Stimulated activated naive CD4-positive, alpha-beta T cell (primary cell): ENCODE results near the gene ATXN7L1.
A peak's percentile ranks its signal among the peaks of the same experiment; 100 is the strongest.
"Not testable (repeated sequence)": the region's sequence is repeated elsewhere in the genome, so short reads cannot be mapped to it uniquely, and the experiment has no call there.

Experiments used
- DNase-seq, 6 experiments: peaks; one replicate each; lab custom pipeline; 2025; lab: John Stamatoyannopoulos, UW

The ATXN7L1 gene

DNA sequence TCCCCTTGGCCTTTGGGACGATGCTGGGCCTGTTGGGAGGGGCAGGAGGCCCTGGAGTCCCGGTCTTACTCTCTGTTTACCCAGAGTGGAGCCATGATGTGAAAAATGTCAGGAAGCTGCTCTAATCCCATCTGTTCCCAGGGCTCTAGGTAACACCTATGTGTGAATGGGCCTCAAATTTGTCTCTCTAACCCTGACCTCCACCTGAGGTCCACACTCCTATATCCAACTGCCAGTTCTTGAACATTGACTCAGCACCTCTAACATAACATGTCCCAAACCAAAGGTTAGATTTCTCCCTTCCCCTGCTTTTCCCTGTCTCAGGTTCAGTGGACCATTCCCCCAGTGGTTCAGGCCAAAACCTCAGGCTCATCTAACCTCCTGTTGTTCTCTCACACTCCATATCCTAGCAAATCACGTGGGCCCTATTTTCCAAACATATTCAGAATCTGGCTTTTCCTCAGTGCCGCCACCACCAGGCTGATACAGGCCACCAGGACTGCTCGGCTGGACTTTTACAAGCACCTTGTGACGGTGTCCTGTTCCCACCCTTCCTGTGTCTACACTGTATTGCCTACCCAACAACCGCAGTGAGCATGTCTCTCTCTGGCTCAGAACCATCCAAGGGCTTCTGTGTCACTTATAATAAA, 130.6 kb downstream of the ATXN7L1 start:
- no peak for DNase-seq

DNA sequence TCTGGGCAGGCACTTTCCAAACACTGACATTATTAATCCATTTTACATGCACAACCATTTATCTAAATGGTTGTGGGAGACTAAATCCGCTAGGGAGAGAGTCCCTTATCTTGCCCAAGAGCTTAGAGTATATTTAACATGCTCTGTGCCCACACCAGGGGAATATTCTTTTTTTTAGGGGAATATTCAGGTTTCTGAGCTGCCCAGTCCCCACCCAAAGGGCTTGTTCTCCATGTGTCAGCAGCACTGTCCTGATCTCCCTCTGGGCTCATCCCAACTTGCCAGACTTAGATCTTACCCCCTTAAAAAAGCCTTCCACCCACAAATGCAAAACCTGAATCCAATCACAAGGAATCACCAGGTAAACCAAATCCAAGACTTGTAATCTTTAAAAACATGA, 132.1 kb downstream of the ATXN7L1 start:
- DNase-seq, result no peak

DNA sequence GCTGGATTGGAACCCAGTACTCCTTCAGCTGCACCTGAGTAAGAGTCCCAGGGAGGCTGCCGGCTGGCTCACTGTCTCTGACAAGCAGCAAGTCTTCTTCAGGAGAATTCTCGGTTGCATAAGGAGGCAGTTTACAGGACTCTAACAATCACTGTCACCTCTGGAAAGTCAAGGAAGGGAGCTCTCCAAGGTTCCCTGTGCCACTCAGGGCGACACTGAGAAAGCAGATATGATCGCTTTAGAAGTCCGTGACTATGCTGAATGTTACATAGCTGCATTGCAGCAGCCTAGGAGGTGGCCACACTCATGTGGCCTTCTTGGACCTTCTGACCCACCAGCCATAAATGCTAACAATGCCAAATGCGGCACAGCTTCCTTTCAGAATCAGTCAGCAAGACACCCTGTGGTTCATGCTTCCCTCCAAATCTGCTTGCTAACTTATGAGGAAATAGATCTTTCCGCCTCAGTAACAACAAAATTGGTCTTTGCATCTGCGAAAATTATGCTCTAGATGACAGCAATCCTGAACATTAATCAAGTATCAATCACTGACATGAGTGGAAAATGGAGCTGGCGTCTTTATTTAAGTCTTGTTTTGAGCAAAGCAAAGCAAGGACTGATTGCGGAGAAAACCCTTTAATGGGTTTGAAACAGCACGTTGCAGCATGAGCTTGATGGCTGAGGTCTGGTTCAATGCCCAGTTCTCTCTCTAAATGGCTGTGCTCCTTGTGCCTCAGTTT, 132.9 kb downstream of the ATXN7L1 start:
- DNase-seq, result no peak

DNA sequence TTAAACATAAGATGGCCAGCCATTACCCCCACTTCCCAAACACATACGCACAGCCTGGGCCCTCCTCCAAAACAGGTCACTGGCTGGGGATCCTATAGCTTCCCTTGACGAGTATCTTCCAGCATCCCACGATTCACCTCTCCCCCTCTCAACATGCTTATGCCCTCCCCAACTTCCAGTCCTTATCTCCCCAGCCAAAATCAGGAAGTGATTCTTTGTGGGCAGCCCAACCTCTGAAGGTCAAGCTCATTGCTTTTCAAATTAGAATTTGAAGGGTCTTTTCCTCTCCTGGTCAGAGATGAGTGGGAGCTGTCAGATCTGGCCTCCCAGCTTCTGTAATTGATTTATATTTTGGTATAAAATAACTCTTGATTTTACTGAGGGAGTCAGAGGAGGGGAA, 133.6 kb downstream of the ATXN7L1 start:
- DNase-seq, result no peak

DNA sequence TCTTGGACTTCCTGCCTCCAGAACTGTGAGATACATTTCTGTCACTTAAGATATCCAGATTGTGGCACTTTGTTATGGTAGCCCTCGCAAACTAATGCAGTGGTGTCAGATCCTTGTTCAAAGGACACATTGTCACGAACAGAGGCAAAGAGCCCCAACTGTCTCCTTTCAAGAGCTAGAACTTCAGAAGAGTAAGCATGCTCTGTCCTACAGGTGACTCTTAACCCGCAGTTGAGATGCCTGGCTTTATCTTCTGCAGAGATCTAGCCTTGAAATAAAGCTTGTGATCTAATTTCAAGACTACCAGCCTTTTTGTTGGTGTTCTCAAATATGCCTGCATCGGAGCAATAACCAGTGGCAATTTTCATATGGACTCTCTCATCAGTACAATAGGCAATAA, 134.4 kb downstream of the ATXN7L1 start:
- peak in 1 of 6 experiments; percentile 14 for DNase-seq

DNA sequence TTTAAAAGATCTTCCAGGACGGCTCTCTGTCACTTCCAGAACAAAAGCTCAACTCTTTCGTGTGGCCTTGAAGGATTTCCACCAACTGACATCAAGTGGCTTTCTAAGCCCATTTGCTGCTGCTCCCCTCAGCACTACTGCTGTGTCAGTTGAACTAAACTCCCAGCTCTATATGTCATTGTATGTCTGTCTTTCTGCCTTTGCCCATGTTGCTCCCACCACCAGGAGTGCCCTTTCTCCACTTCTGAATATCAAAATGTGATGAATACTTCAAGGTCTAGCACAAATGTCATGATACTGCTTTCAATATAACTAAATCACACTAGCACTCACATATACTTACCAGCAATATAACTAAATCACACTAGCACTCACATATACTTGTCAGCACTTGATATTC, 138.3 kb downstream of the ATXN7L1 start:
- DNase-seq, result no peak

DNA sequence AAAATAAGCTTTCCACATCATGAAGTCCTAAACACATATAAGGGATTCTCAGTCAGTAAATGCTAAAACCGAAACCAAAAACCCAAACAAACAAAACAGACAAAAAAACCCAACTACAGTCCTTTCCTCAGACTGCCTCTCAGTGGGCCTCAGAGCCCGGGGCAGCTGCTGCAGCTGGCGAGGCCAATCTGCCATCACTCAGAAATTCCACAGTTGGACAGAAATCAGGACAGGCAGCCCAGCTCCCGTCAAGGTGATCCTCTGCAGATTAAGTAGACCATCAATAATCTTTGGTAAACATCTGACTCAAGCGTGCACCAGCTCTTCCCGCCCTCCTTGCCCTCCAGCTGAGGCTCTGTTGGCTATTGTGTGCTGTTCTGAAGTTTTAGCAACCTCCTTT, 142.2 kb downstream of the ATXN7L1 start:
- DNase-seq, result no peak

DNA sequence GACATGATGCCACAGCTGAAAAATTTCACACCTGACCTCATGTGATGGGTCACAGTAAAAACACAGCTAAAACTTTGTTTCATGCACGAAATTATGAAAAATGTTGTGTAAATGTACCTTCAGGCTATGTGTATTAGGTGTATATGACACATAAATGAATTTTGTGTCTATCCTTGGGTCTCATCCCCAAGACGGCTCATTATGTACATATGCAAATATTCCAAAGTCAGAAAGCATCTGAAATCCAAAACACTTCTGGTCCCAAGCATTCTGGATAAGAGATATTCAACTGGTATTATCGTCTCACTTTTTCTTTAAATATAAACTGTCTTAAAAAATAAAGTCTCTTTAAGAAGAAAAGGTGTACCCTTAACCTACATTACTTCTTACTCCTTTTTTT, 145.4 kb downstream of the ATXN7L1 start:
- DNase-seq, result no peak

DNA sequence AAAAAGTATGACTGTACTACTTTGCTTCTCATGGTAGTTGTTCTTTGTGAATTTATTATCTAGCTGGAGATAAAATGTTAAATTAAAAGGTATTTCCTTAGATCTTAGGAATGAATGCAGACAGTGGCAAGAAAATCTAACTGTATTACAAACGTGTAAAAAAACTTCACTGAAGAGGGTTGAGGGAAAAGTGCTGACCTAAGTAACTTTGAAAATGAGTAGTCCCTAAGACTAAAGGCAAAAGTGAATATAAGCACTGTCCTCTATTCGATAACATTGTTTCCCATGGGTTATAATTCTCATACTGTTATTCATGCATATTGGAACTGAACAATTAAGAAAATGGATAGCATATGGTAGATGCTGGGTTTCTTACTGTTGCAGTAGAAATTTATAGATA, 148.4 kb downstream of the ATXN7L1 start:
- no peak for DNase-seq

DNA sequence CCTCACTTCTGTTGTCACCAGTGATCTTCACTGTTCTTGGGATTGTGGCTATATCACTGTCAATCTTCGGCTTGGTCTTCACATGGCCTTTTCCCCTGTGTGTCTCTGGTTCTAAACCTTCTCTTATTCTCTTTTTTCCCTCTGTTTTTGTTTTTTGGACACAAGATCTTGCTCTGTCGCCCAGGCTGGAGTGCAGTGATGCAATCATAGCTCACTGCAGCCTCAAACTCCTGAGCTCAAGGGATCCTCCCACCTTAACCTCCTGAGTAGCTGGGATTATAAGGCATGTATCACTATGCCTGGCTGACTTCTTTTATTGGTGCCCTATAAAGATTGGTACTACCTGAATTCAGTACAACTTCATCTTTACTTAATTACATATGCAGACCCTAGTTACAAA, 151.7 kb downstream of the ATXN7L1 start:
- no peak for DNase-seq

DNA sequence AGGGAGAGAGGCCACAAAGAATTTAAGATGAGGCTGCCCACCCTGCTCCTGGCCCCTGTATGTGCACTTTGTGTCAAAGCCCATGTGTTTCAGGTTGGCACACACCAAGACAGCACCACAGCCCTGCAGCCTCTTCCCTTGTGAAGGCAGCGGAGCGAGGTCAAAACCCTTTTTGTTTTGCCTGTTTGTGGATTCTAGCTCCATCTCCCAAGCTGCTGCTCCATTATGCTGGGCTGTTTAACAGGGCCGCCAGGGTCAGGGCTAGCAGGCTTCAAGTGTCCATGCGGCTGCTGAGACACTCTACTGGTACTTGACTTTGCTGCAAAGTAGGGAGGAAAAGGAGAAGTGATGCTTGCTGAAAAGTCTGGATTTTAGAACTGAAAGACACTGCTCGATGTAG, 152.8 kb downstream of the ATXN7L1 start:
- no peak for DNase-seq

DNA sequence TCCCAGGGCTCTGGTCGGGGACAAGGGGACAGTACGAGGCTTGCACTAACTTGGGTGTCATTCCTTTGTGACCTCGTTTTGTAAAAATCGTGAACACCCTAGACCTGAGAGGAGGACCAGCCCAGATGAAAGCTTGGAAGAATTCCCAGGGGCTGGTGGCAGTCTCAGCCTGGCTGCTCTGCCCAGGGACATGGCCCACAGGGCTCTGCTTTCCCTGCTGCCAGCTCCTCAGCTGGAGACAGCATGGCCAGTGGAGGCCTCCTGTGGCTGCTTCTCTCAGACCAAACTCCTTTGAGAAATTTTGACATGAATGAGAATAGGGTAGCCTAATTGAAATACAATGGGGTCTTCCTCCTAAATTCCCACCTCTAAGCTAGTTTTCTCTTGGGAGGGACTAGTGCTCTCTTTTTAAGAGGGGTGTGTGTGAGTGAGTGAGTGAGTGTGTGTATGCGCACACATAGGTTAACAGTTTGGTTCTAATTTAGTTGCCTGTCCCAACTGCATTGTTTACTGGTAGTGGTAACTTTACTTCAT, 154.8 kb downstream of the ATXN7L1 start:
- DNase-seq, result no peak

DNA sequence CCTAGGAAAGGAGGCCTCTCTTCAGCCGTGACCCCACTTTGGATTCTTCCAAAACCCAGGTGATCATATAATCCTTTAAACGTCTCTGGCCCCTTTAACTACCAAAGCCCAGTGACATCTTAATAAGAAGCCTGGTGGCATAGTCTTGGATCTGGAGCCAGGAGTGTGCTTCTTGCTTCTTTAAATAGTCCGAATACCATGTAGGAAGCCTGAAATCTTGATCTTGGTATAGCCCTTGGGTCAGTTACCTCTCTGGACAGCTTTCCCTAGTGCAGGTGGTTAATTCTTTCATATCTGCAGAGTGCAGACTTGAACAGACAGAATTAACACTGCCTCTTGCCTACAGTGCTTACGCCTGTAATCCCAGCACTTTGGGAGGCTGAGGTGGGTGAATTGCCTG, 156.5 kb downstream of the ATXN7L1 start:
- no peak for DNase-seq

DNA sequence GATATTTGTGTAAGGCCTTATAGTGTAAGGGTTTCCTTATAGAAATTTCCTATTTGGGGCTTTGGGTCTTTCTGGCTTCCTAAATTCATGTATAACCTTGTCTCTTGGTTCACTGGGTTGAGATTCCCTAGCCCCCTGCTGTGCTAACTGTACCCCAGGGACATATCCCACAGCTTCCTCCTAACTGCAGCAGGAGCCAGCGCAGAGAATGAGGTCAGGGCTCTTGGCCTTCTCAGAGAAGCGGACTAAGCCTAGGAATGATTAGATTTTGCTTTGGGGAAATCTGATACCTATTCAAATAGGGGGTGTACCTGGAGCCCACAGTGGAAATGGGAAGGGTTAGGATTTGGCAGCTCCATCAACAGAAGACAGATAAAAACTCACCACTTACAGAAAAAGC, 157.0 kb downstream of the ATXN7L1 start:
- DNase-seq, result no peak

DNA sequence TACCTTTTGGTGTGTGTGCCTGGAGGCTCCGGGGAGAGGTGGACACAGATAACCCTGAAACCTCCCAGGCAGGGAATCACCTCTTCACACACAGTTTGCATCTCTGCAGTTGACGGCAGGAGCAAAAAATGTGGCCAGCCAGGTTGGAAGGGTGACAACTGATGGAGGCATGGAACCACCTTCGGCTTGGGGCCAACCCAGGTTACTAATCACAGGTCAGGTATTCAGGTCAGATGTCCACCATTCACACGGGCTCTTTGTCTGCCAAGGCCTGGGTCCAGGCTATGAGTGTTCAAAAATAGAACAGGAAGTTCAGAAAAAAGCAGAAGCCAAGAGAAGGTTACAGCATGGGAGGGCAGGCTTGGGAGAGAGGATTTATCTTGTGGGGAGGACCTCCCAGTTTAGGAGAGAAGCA, 157.9 kb downstream of the ATXN7L1 start:
- no peak for DNase-seq

DNA sequence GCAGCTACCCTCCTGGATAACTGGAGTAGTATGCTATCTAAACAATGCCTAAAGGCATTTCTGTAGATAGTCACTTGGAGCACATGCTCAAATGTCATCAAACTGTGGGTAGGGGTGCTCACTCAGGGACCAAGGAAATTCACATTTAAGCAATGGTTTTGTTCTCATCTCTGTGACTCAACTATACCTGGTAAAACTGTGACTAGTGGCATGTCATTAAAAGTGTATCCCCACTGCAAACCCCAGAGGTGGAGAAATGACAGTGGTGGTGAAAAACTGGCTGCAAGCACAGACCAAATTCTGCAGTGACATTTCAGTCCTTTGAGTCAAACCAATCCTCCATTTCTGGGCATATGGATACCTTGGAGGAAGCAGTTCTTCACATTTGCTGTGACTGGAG, 160.9 kb downstream of the ATXN7L1 start:
- DNase-seq, result no peak

DNA sequence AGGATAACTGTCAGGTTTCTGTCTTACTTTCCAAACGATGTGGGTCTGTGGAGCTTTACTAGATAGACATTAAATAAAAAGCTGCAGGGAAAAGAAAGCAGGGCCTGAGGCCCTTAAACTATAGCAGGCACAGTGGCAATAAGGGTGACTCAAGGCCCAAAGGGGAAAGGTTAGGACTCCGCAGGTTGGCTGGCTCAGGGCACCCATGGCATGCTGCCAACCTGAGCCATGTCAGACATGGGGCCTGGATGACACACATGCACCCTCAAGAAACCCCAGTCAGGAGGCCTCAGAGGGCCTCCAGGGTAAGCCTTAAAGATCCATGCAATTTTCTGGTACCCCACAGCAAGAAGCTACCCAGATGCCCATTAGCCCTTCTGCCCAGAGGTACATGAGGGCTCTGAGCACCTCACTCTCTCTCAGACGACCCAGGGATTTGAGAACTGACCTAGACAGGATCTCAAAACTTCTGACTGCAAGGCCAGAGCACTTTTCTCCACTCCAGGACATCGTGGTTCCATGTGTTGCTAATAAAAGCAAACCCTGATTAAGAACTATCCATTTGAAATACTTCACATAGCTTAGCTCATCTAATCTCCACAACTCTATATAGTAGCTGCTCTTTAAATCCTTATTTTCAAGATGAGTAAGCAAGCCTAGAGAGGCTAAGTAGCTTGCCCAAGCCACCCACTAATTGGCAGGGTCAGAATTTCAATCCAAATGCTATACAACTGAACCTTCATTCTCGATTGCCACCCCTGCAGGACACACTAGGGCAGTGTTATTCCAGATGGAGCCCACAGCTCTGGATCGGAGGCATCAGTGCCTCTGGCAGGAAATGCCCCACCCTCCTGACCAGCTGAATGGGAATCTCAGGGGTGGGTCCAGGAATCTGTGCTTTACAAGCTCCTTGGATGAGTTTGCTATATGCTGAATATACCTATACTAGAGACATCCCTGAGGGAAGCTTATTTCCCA, 162.6 kb downstream of the ATXN7L1 start:
- DNase-seq, result no peak

DNA sequence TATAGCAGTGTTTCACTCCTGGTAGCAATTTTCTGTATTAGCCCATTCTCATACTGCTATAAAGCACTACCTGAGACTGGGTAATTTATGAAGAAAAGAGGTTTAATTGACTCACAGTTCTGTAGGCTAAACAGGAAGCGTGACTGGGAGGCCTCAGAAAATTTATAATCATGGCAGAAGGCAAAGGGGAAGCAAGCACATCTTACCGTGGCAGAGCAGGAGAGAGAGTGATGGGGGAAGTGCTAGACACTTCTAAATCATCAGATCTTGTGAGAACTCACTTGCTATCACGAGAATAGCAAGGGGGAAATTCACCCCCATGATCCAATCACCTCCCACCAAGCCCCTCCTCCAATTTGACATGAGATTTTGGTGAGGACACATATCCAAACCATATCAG, 163.5 kb downstream of the ATXN7L1 start:
- no peak for DNase-seq

DNA sequence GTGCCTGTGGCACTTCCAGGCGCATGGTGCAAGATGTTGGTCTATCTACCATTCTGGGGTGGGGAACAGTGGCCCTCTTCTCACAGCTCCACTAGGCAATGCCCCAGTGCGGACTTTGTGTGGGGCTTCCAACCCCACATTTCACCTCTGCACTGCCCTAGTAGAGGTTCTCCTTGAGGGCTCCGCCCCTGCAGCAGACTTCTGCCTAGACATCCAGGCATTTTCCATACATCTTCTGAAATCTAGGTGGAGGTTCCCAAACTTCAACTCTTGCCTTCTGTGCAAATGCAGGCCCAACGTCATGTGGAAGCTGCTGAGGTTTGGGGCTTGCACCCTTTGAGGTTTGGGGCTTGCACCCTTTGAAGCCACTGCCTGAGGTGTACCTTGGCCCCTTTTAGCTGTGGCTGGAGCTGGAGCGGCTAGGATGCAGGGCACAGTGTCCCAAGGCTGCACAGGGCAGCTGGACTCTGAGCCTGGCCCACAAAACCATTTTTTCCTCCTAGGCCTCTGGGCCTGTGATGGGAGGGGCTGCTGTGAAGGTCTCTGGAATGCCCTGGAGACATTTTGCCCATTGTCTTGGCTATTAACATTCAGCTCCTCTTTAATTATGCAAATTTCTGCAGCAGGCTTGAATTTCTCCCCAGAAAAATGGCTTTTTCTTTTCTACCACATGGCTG, 164.5 kb downstream of the ATXN7L1 start:
- DNase-seq, result no peak

DNA sequence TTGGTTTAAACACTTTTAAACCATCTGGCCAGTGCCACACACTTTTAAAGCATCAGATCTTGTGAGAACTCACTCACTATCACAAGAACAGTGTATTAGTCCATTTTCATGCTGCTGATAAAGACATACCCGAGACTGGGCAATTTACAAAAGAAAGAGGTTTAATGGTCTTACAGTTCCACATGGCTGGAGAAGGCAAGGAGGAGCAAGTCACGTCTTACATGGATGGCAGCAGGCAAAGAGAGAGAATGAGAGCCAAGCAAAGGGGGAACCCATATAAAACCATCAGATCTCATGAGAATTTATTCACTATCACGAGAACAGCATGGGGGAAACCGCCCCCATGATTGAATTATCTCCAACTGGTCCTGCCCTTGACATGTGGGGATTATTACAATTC, 165.7 kb downstream of the ATXN7L1 start:
- DNase-seq, result not testable (repeated sequence)

DNA sequence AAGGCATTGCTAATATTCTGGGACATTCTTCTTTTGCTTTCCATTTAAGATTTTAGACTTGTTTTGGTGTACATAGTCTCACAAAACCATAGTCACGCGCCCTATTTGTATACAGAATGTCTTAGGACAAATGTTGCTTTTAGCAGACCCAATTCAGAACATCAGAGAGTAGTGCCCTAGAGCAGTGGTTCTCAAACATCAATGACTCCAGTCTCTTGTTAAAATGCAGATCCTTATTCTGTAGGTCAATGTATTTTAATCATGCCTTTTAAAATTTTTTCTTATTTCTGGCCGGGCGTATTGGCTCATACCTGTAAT, 167.7 kb downstream of the ATXN7L1 start:
- no peak for DNase-seq
